Hematopoietic multipotent progenitor cell treated with erythropoietin and hydrocortisone succinate and interleukin-3 and kit ligand, for 17 days (in vitro differentiated cells): ENCODE data around the gene KLHL22.
A peak's percentile ranks its signal among the peaks of the same experiment; 100 is the strongest.

Experiments
- DNase-seq: peaks from one replicate; pipeline ENCODE4 v3.0.0-alpha.2; 2015; ENCODE audit warnings: low spot score

The KLHL22 gene

GRCh38 chr22:20432244-20432686 is 63.3 kb downstream of the KLHL22 start:
- DNase-seq, result no peak

- DNase-seq, result no peak
Measured at GRCh38 chr22:20431511-20432192, 63.9 kb downstream of the KLHL22 start.

GRCh38 chr22:20430720-20431510 is 64.7 kb downstream of the KLHL22 start:
- DNase-seq, result no peak

- no peak for DNase-seq
Measured at GRCh38 chr22:20430101-20430719, 65.4 kb downstream of the KLHL22 start.

GRCh38 chr22:20429254-20430100 is 66.1 kb downstream of the KLHL22 start:
- peak; percentile 55 for DNase-seq

- DNase-seq, result no peak
Measured at GRCh38 chr22:20428496-20429253, 66.9 kb downstream of the KLHL22 start.

- no peak for DNase-seq
Measured at GRCh38 chr22:20427945-20428417, 67.6 kb downstream of the KLHL22 start.

GRCh38 chr22:20427104-20427944 is 68.3 kb downstream of the KLHL22 start:
- DNase-seq, result no peak

- no peak for DNase-seq
Measured at GRCh38 chr22:20426259-20426615, 69.4 kb downstream of the KLHL22 start.

GRCh38 chr22:20425566-20426258 is 69.9 kb downstream of the KLHL22 start:
- no peak for DNase-seq

- no peak for DNase-seq
Measured at GRCh38 chr22:20424932-20425565, 70.5 kb downstream of the KLHL22 start.

GRCh38 chr22:20424568-20424931 is 71.0 kb downstream of the KLHL22 start:
- DNase-seq, result no peak

GRCh38 chr22:20423906-20424551 is 71.6 kb downstream of the KLHL22 start:
- DNase-seq, result no peak

- no peak for DNase-seq
Measured at GRCh38 chr22:20423008-20423905, 72.3 kb downstream of the KLHL22 start.

- no peak for DNase-seq
Measured at GRCh38 chr22:20422271-20423007, 73.2 kb downstream of the KLHL22 start.

GRCh38 chr22:20421507-20421874 is 74.1 kb downstream of the KLHL22 start:
- DNase-seq, result no peak
